ENCODE data around the gene TRIO.

Gene TRIO

DNA sequence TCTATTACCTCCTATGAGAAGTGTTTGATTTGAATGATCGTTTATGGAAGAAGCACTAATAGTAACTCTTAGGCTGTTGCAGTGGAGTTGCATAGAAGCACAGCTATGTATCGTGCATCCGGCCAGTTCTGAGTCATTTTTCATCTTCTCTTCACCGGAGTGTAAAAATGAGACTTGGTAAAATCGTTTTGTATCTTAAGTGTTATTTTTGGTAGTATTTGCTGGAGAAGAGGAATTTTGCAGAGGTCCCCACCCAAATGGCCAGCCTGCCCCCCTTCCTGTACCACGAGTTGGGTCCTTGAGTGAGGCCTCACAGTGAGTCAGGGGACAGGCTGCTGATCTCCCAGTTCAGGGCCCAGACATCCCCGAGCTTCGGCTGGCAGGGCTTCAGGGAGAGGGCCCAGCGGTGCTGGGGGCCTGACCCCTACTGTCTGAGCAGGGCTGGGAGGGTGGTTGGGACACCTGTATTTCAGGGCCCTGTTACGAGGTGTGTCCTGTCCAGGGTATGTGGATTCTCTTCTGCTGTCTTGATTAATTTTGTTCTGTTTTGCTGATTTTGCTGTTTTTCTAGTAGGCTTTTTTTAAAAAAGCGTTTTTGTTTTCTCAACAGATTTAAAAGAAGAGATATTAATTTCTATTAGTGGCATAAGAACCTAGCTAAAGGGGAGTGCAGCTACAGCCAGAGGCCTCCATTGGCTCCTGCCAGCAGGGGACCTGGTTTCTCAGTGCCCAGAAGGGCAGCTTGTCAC is 210.8 kb downstream of the TRIO start:
- H3K9ac ChIP-seq (ENCODE audit: insufficient read length, low read depth) = no peak overlapping the region
- H3K4me1 ChIP-seq (ENCODE audit: insufficient read depth, insufficient read length) = no peaks in the 10 kb centered on the region
- H3K36me3 ChIP-seq (ENCODE audit: insufficient read depth, insufficient read length, low read length) = peaks cover 41% of the 10 kb centered on the region
- H3K9me3 ChIP-seq (ENCODE audit: insufficient read depth, low read length) = no peaks in the 10 kb centered on the region
- no peaks in the 10 kb centered on the region for H3K27me3 ChIP-seq (ENCODE audit: insufficient read depth, insufficient read length)
- no peak for DNase-seq (ENCODE audit: low read depth, low spot score)
- no peak overlapping the region for H3K4me3 ChIP-seq (ENCODE audit: insufficient read length, low read depth)
- no peak for TF ChIP-seq SUZ12 (IDR thresholded peaks at IDR 0.05; ENCODE audit: extremely low read depth, insufficient read depth, insufficient read length)
- TF ChIP-seq ZNF274 (IDR thresholded peaks at IDR 0.05; ENCODE audit: low read depth, low read length) = no peak
- no peak for TF ChIP-seq YY1 (IDR thresholded peaks at IDR 0.05; ENCODE audit: insufficient read depth, insufficient read length)

DNA sequence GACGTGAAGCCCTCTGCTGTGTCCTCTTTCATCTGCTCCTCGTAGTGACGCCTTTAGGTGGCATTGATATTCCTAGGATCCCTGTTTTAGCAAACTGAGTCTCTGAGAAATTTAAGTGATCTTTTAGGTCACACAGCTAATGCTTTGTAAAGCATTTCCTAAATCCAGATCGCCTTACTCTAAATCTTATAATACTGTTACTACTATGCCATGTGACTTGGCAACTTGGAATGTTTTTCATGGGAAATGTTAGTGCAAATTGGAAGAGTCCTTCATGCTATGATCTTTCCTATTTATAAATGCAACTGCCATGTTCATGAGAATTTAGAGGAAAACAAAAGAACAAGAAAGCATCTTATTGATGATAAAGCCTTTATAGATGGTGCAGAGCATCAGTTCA is 212.2 kb downstream of the TRIO start:
- no peak overlapping the region for H3K4me3 ChIP-seq (ENCODE audit: insufficient read length, low read depth)
- H3K36me3 ChIP-seq (ENCODE audit: insufficient read depth, insufficient read length, low read length) = peaks cover 46% of the 10 kb centered on the region
- no peaks in the 10 kb centered on the region for H3K27me3 ChIP-seq (ENCODE audit: insufficient read depth, insufficient read length)

DNA sequence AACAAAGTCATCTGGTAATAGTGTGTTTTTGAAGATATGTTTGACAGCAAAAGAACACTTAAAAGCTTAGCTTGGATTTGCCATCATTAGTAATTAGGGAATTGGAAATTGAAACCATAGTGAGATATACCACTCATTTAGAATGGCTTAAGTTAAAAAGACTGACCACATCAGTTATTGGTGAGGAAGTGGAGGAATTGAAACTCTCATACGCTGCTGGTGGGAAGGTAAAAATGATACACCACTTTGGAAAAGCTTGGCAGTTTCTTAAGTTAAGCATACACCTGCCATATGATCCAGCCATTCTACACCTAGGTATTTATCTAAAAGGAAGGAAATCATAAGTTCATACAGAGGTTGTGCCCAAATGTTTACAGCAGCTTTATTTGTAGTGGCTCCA is 213.2 kb downstream of the TRIO start:
- DNase-seq (ENCODE audit: low read depth, low spot score) = no peak
- H3K9me3 ChIP-seq (ENCODE audit: insufficient read depth, low read length) = no peaks in the 10 kb centered on the region
- H3K9ac ChIP-seq (ENCODE audit: insufficient read length, low read depth) = no peak overlapping the region
- no peak overlapping the region for H3K4me3 ChIP-seq (ENCODE audit: insufficient read length, low read depth)
- H3K36me3 ChIP-seq (ENCODE audit: insufficient read depth, insufficient read length, low read length) = peaks cover 53% of the 10 kb centered on the region
- H3K4me1 ChIP-seq (ENCODE audit: insufficient read depth, insufficient read length) = no peaks in the 10 kb centered on the region
- H3K27me3 ChIP-seq (ENCODE audit: insufficient read depth, insufficient read length) = no peaks in the 10 kb centered on the region
- TF ChIP-seq YY1 (IDR thresholded peaks at IDR 0.05; ENCODE audit: insufficient read depth, insufficient read length) (no peak), ZNF274 (IDR thresholded peaks at IDR 0.05; ENCODE audit: low read depth, low read length) (no peak), SUZ12 (IDR thresholded peaks at IDR 0.05; ENCODE audit: extremely low read depth, insufficient read depth, insufficient read length) (no peak)

More for the DNA sequence above, 212.2 kb downstream of the TRIO start:
- Histone ChIP-seq H3K9ac (ENCODE audit: insufficient read length, low read depth) (no peak overlapping the region), H3K9me3 (ENCODE audit: insufficient read depth, low read length) (no peaks in the 10 kb centered on the region), H3K4me1 (ENCODE audit: insufficient read depth, insufficient read length) (no peaks in the 10 kb centered on the region)
- DNase-seq (ENCODE audit: low read depth, low spot score) = no peak
- TF ChIP-seq ZNF274 (IDR thresholded peaks at IDR 0.05; ENCODE audit: low read depth, low read length) (no peak), YY1 (IDR thresholded peaks at IDR 0.05; ENCODE audit: insufficient read depth, insufficient read length) (no peak), SUZ12 (IDR thresholded peaks at IDR 0.05; ENCODE audit: extremely low read depth, insufficient read depth, insufficient read length) (no peak)

DNA sequence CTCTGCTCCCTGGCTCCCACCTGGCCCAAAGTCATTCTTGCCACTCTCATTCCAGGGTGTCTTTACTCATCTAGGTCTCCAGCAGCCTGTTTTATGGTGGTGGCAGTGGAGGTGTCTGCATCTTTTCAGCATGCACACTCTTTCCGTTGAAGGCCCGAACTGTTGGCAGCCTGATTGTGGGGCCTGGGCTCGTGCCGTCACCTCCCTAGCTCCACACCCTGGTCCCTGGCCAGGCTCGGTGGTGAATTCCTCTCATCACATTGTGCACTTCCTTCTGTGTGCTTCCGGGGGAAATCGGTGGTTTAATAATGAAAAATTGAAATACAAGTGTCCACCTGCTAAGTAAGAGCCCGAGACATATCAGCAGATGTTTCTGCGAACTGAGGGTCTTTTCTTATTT is 214.3 kb downstream of the TRIO start:
- no peak overlapping the region for H3K9ac ChIP-seq (ENCODE audit: insufficient read length, low read depth)
- H3K9me3 ChIP-seq (ENCODE audit: insufficient read depth, low read length) = no peaks in the 10 kb centered on the region
- H3K4me1 ChIP-seq (ENCODE audit: insufficient read depth, insufficient read length) = no peaks in the 10 kb centered on the region
- no peaks in the 10 kb centered on the region for H3K27me3 ChIP-seq (ENCODE audit: insufficient read depth, insufficient read length)
- H3K4me3 ChIP-seq (ENCODE audit: insufficient read length, low read depth) = no peak overlapping the region
- TF ChIP-seq SUZ12 (IDR thresholded peaks at IDR 0.05; ENCODE audit: extremely low read depth, insufficient read depth, insufficient read length) = no peak
- no peak for TF ChIP-seq ZNF274 (IDR thresholded peaks at IDR 0.05; ENCODE audit: low read depth, low read length)
- TF ChIP-seq YY1 (IDR thresholded peaks at IDR 0.05; ENCODE audit: insufficient read depth, insufficient read length) = no peak
- no peak for DNase-seq (ENCODE audit: low read depth, low spot score)
- peaks cover 58% of the 10 kb centered on the region for H3K36me3 ChIP-seq (ENCODE audit: insufficient read depth, insufficient read length, low read length)

DNA sequence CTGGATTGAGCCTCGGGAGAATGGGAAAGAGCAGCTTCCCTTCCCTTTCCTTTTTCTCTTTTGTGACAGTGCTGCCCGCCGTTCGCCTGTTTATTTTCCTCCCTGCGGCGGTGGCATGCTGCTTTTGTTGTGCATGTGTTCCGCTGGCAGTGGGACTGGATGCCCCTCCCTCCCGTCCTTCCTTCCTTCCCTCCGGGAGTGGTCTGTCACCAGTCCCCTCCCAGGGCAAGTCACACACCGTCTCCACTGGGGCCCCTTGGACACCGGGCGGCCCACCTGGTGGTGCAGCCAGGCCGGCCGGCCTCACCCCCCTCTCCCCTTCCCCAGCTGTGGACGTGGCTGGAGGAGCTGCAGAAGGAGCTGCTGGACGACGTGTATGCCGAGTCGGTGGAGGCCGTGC is 214.7 kb downstream of the TRIO start:
- H3K27me3 ChIP-seq (ENCODE audit: insufficient read depth, insufficient read length) = no peaks in the 10 kb centered on the region
- TF ChIP-seq SUZ12 (IDR thresholded peaks at IDR 0.05; ENCODE audit: extremely low read depth, insufficient read depth, insufficient read length) (no peak), ZNF274 (IDR thresholded peaks at IDR 0.05; ENCODE audit: low read depth, low read length) (no peak), YY1 (IDR thresholded peaks at IDR 0.05; ENCODE audit: insufficient read depth, insufficient read length) (no peak)
- no peaks in the 10 kb centered on the region for H3K9me3 ChIP-seq (ENCODE audit: insufficient read depth, low read length)
- no peak overlapping the region for H3K4me3 ChIP-seq (ENCODE audit: insufficient read length, low read depth)
- DNase-seq (ENCODE audit: low read depth, low spot score) = no peak
- peaks cover 61% of the 10 kb centered on the region for H3K36me3 ChIP-seq (ENCODE audit: insufficient read depth, insufficient read length, low read length)
- no peak overlapping the region for H3K9ac ChIP-seq (ENCODE audit: insufficient read length, low read depth)
- H3K4me1 ChIP-seq (ENCODE audit: insufficient read depth, insufficient read length) = no peaks in the 10 kb centered on the region

DNA sequence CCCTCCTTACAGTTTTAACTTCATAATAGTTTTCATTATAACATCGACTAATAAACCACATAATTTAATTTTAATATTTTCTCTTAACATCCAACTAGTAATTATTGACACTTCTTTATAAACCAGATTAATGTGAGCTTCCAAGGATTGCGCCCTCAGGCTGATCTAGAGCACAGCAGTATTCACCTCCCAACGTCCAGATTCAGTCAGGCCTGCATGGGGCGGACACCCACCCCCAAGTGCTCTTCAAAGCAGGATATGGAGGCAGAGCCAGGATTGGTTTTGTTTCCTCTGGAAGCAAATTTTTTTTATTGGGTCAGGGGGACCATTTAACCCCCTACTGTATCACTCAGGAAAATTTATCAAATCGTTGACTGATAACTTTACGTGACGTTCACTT is 215.4 kb downstream of the TRIO start:
- no peaks in the 10 kb centered on the region for H3K9me3 ChIP-seq (ENCODE audit: insufficient read depth, low read length)
- TF ChIP-seq SUZ12 (IDR thresholded peaks at IDR 0.05; ENCODE audit: extremely low read depth, insufficient read depth, insufficient read length) (no peak), ZNF274 (IDR thresholded peaks at IDR 0.05; ENCODE audit: low read depth, low read length) (no peak), YY1 (IDR thresholded peaks at IDR 0.05; ENCODE audit: insufficient read depth, insufficient read length) (no peak)
- no peak for DNase-seq (ENCODE audit: low read depth, low spot score)
- H3K4me1 ChIP-seq (ENCODE audit: insufficient read depth, insufficient read length) = no peaks in the 10 kb centered on the region
- peaks cover 66% of the 10 kb centered on the region for H3K36me3 ChIP-seq (ENCODE audit: insufficient read depth, insufficient read length, low read length)
- H3K27me3 ChIP-seq (ENCODE audit: insufficient read depth, insufficient read length) = no peaks in the 10 kb centered on the region
- H3K9ac ChIP-seq (ENCODE audit: insufficient read length, low read depth) = no peak overlapping the region
- H3K4me3 ChIP-seq (ENCODE audit: insufficient read length, low read depth) = no peak overlapping the region

DNA sequence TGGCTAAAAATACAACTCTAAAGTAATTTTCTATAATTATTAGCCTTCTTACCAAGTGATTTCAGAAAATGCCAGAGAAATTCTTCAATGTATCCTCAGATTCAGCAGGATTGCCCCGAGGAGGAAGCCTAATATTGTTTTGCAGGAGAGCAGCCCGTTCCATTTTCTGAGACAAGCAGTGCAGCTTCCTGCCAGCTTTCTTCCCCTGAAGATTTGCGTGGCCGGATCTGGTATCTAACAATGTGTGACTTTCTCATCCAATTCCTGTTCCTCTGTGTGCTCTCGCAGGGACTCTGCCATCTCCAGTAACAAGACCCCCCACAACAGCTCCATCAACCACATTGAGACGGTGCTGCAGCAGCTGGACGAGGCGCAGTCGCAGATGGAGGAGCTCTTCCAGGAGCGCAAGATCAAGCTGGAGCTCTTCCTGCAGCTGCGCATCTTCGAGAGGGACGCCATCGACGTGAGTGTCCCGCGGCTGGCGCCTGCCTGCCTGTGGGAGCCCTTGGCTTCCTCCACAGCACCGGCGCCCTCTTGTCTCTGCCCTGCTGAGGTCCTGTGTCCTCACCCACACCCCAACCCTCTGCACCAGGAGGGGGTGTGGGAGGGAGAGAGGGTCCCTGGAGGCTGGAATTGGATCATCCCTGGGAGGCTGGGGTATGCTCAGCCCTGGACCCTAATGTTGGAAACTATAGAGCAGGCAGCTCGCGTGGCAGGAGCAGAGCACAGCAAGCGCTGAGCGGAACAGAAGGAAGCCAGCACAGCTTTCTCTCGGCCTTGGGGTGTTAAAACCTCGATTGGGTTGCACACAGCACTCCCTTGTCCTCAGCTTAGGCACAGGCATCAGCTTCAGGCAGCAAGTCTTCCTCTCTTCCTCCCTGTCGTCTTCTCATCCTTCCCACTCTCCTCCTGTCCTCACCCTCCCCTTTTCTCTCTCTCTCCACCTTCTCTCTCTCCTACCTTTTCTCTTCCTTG is 216.2 kb downstream of the TRIO start:
- DNase-seq (ENCODE audit: low read depth, low spot score) = no peak
- Histone ChIP-seq H3K36me3 (ENCODE audit: insufficient read depth, insufficient read length, low read length) (peaks cover 72% of the 10 kb centered on the region), H3K9ac (ENCODE audit: insufficient read length, low read depth) (no peak overlapping the region), H3K27me3 (ENCODE audit: insufficient read depth, insufficient read length) (no peaks in the 10 kb centered on the region), H3K4me3 (ENCODE audit: insufficient read length, low read depth) (no peak overlapping the region), H3K9me3 (ENCODE audit: insufficient read depth, low read length) (no peaks in the 10 kb centered on the region), H3K4me1 (ENCODE audit: insufficient read depth, insufficient read length) (no peaks in the 10 kb centered on the region)
- no peak for TF ChIP-seq ZNF274 (IDR thresholded peaks at IDR 0.05; ENCODE audit: low read depth, low read length)
- no peak for TF ChIP-seq SUZ12 (IDR thresholded peaks at IDR 0.05; ENCODE audit: extremely low read depth, insufficient read depth, insufficient read length)
- TF ChIP-seq YY1 (IDR thresholded peaks at IDR 0.05; ENCODE audit: insufficient read depth, insufficient read length) = no peak
